Stimulated activated CD4-positive, alpha-beta T cell treated with anti-CD3 and anti-CD28 coated beads, Interleukin-4, amount 100 ng/mL, for 24 hours (primary cell): Measurements from ENCODE around the gene RNF151.
"Not testable (repeated sequence)": the region's sequence is repeated elsewhere in the genome, so short reads cannot be mapped to it uniquely, and the experiment has no call there.

Experiments
- DNase-seq: peaks from one replicate; pipeline ENCODE4 v3.0.0-alpha.2; 2020

RNF151 gene

GRCh38 chr16:1939833-1940232 is 26.8 kb upstream of the RNF151 start:
- not testable (repeated sequence) for DNase-seq

DNA sequence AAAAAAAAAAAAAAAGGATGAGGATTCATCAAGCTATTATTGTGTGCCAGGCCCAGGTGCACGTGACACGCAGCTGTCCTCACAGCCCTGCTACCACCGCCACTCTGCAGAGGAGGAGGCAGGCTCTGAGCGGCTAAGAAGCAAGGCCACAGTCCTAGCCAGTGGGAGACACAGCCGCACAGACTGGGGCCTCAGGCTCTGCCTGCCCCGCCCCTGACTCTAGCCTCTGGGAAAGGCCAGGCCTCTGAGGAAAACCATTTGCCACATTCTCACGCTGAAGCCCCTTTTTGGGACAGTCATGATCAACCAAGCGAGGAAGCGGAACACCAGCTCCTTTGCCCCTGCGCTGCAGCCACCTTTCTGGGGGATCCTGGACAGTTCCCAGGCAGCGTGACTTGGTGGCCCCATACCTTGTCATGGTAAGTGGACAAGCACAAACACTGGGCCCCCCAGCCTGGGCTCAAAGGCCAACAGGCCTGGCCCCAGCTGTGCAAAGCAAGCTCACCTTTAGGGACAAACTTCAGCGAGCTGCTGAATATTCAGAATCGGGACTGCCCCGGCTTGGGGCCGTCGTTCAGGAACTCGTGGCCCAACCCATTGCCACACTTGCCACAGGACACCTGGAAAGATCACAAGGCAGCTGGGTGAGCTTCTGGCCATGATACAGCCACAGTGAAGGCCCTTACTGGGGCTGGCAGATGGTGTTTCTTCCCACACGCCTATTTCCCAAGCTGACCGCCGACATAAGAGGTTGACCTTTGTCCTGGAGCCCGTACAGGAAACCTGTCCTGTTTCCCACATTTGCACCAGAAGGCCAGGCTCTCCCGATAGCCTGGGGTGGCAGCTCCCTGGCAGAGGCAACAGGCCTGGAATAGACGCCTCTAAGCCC is 26.1 kb upstream of the RNF151 start:
- DNase-seq = no peak

DNA sequence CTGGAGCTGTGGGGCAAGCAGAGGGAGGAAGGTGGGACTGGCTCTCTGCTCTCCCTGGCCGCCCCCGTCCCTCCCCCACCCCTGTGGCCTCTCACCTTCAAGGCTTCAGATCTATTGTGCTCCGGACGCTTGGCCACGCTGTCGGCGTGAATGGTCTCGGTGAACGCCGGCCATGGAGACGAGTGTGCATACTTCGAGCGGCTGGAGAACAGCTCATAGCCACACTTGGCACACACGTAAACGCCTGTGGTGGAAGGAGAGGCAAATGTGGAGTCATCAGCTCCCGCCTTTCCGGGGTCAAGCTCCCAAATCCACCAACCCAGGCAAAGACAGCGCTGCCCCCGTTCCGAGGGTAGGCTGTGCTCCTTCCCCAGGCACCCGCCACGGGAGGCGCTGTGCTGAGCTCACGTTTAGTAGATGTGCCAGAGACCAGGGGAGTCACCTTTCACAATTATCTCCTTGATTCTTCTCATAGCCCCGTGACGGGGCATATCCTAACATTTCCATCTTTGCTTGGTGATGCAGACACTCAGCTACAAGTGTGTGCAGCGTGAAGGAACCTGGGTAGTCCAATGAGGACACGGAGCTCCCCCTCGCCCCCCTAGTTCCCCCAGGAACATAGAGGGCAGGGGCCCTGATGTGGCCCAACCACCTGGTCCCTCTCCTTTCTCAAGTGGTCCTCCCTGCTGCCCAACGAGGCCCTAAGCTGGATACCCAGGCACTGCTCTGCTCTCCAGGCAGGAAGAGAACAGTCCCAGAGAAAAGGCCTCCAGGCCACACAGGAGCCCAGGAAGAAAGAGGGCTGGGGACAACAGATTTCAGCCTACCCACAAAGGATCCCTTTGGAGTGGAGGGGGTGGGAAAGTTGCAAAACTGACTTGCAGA is 25.3 kb upstream of the RNF151 start:
- DNase-seq = no peak

GRCh38 chr16:1942047-1942809 is 24.4 kb upstream of the RNF151 start:
- no peak for DNase-seq

DNA sequence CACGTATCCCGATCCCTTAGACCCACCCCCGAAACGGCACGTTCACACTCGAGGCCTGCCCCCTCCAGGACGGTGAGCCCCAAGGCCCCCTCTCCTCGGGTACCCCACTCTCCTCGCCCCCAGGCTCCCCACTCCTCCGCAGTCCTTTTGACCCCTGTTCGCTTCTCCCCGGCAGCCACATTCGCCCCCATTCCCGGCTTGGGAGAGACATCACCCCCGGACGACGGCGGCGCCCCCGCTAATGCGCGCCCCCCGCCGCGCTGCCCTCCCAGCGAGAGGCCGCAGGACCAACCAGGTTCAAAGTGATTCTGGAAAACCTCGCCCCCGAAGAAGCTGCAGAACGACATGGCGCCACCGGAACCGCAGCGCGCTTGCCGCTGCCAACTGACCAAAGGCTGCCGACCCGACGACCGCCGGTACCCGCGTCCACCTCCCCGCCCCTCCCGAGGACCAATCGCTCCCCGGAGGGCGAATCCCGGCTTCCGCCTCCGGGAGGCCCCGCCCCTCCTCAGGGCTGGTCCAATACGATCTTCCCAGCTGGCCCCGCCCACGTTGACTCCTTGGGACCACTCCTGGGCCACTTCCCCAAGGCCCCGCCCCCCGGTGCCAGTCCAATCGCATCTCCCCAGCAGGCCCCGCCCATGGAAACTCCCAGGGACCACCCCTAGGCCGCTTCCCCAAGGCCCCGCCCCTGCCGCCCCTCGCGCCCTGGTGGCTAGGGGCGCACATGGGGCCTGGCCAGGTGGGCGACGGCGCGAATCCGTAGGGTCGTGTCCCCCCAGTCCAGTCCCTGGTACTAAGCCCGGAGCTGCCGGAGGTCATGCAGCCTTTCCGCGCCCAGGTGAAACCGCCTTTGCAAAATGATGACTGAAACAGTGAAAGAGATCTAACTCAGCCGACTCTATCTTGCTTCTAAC is 23.6 kb upstream of the RNF151 start, which contains the start of gene MSRB1:
Gene MSRB1, minus strand, starts transcription at position 390 of the 917 bp plus-strand sequence. Its CDS starts 43 bp downstream, at position 347.
- DNase-seq = peak; percentile 100

DNA sequence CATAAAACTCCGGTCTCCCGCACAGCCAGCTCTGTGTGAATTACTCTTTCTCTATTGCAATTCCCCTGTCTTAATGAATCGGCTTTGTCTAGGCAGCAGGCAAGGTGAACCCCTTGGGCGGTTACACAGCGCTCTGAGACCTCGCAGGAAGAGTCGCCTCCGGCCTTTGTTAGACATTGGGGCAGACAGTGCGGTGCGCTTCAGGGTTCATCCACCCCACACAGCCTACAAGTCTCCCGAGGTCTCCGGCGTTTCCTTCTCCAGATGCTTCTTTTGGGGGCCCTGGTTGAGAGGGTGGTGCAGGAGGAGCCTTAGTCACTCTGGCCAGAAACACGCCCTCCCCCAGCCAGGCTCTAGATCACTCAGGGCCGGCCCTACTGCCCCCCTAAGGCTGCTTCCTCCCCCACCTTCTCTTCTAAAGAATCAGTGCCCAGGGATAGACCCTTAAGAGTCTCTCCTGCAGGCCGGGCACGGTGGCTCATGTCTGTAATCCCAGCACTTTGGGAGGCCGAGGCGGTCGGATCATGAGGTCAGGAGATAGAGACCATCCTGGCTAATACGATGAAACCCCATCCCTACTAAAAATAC is 21.9 kb upstream of the RNF151 start:
- DNase-seq = no peak

DNA sequence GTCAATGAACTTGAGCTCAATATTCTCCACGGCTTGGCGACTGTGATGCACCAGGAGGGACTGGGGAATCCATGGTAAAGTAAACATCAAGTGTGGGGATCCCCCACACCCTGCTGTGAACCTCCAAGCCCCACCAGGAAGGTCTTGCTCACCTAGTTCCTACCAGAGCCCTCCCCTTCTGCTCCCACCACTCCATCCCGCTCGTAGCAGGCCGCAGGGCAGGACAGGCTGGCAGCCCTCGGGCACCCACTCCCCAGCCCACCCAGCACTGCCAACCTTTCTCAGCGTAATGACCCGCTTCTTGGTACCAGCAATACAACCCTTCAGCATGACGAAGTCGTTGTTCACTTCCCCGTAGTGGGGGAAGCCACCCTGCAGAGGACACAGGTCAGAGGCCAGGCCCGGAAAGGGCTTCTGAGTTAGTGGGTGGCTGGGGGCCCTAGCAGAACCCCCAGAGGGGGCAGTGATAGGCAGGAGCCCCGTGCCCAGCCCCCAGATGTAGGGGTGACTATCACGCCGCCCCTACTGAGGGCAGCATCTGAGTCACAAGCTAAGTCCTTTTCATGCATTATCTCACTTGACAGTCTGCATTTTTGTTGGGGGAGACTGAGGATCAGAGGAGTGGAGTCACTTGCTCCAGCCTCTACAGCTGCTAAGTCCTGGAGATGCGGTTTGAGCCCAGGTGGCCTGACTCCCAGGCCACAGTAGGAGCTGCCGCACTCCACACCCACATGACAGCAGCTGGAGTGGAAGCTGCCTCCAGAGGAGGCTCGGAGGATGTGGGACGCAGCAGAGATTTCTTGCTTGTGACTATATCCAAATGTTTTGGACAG is 20.9 kb upstream of the RNF151 start:
- no peak for DNase-seq

DNA sequence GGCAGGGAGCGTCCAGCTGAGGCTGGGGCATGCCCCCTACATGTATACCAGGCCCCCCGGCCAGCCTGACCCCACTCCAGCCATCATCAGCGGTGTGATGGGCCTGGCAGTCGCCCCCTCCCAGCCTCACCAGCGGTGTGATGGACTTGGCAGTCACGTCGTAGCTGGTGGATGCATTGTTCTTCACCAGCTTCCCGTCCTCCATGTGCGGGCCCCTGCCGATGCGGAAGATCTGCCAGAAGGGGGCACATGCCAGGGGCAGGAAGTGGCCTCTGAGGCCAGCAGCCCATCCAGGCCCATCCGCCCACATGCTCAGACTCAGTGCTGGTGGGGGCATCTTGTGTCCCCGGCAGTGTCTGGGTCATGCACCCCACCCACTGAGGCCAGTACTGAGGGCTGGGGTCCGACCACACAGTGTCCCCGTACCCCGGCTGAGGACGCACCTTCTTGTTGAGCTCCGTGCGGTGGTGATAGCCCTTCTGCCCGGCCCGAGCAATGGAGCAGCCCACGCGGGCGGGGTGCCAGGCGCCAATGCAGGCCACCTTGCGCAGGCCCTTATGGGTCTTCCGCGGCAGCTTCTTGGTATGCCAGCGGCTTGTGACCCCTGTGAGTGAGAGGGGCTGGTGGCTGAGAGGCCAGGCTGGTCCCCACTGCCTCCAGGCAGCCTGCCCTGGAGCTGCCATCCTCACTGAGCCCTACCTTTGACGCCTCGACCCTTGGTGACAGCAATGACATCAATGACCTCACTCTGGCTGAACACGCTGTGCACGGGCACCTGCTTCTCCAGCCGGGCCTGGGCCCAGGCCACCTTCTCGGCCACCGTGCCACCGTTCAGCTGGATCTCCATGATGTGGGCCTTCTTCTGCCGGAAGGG is 19.9 kb upstream of the RNF151 start:
- no peak for DNase-seq

- DNase-seq = no peak
Measured at GRCh38 chr16:1947369-1947670, 19.3 kb upstream of the RNF151 start.

- no peak for DNase-seq
Measured at GRCh38 chr16:1949507-1949906, 17.1 kb upstream of the RNF151 start.

DNA sequence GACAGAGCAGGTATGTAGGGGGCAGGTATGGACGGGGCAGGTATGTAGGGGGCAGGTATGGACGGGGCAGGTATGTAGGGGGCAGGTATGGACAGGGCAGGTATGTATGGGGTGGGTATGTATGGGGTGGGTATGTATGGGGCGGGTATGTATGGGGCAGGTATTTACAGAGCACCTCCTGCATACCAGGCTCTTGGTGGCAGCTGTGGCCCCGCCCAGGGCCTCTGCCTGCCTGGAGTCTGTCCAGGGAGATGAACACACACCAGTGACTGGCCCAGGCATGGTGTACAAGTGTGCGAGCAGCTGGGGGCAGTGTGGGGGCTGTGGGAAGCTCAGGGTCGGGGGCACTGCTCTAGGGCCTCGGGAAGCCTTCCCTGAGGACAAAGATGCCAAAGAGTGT is 16.6 kb upstream of the RNF151 start:
- DNase-seq = no peak

- DNase-seq = no peak
Measured at GRCh38 chr16:1950559-1950958, 16.1 kb upstream of the RNF151 start.

- DNase-seq = no peak
Measured at GRCh38 chr16:1953734-1954133, 12.9 kb upstream of the RNF151 start.

DNA sequence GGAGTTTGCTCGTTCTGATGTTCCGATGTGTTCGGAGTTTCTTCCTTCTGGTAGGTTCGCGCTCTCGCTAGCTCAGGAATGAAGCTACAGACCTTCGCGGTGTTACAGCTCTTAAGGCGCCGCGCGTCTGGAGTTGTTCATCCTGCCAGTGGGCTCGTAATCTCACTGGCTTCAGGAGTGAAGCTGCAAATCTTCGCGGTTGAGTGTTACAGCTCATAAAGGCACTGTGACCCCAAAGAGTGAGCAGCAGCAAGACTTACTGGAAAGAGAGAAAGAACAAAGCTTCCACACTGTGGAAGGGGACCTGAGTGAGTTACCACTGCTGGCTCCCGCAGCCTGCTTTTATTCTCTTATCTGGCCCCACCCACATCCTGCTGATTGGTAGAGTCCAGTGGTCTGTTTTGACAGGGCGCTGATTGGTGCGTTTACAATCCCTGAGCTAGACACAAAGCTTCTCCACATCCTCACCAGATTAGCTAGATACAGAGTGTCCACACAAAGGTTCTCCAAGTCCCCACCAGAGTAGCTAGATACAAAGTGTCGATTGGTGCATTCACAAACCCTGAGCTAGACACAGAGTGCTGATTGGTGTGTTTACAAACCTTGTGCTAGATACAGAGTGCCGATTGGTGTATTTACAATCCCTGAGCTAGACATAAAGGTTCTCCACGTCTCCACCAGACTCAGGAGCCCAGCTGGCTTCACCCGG is 9.1 kb upstream of the RNF151 start:
- DNase-seq = not testable (repeated sequence)

GRCh38 chr16:1958143-1958491 is 8.5 kb upstream of the RNF151 start:
- DNase-seq = not testable (repeated sequence)

DNA sequence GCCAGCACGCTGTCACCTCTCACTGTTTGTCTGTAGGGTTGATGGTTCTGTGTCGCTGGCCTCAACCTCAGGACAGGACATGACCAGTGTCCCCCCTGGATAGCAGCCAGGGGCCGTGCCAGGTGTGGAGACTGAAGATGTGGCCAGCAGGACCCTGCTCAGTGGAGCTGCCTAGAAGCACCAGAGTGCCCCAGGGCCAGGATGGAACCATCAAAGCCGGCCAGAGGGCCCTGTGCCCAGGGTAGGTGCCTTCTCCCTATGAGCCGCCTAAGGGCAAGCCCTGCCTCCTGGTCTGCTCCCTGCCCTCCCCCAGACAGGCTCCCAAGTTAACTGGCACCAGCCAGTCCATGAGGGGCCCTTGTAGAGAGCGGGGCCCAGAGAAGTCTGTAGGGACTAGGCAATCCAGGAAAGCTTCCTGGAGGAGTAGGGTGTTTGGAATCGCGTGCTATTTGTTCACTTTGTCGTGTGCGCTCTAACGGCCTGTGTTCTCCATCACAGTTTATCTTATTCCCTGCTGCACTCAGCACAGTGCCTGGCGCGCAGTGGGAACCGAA is 7.9 kb upstream of the RNF151 start:
- no peak for DNase-seq

- peak; percentile 92 for DNase-seq
Measured at GRCh38 chr16:1959269-1960039, 7.2 kb upstream of the RNF151 start, which contains the start of gene NDUFB10. Gene NDUFB10, plus strand, starts transcription at chr16:1959538. Its CDS starts 87 bp downstream, at chr16:1959625.
